H9 (cell line): ENCODE results near the gene BIRC3. TPM values are rescaled to one million over a fixed set of nuclear protein-coding genes. Genes with fewer than 3 reads are reported as not detected.
A peak's percentile ranks its signal among the peaks of the same experiment; 100 is the strongest.
"Not testable (repeated sequence)": the region's sequence is repeated elsewhere in the genome, so short reads cannot be mapped to it uniquely, and the experiment has no call there.

Experiments used
- DNase-seq: peaks from one replicate; pipeline ENCODE4 v3.0.0-alpha.2; 2017
- H2AFZ ChIP-seq: one replicate; pipeline ENCODE4 v1.6.1; 2013; ENCODE audit warnings: mild to moderate bottlenecking, low read length, control low read depth, moderate library complexity
- H2AK5ac ChIP-seq: 2 replicates; pipeline ENCODE4 v1.6.1; 2013; ENCODE audit warnings: low read length, control low read depth, mixed read lengths; ENCODE audit not compliant: insufficient read length
- H2BK120ac ChIP-seq: one replicate; pipeline ENCODE4 v1.6.1; 2013; ENCODE audit warnings: low read depth, mild to moderate bottlenecking, low read length, control low read depth, inconsistent platforms; ENCODE audit not compliant: poor library complexity, severe bottlenecking
- H2BK12ac ChIP-seq: 2 replicates; pipeline ENCODE4 v1.6.1; 2013; ENCODE audit warnings: low read length, control low read depth, mixed read lengths, low read depth; ENCODE audit not compliant: insufficient read length
- H2BK15ac ChIP-seq: 2 replicates; pipeline ENCODE4 v1.6.1; 2013; ENCODE audit warnings: low read depth, low read length, control low read depth
- H2BK20ac ChIP-seq: one replicate; pipeline ENCODE4 v1.6.1; 2013; ENCODE audit warnings: low read depth, mild to moderate bottlenecking, low read length, control low read depth, inconsistent platforms; ENCODE audit not compliant: poor library complexity, severe bottlenecking
- H2BK5ac ChIP-seq: 2 replicates; pipeline ENCODE4 v1.6.1; 2013; ENCODE audit warnings: low read length, control low read depth, mixed read lengths; ENCODE audit not compliant: insufficient read length
- H3K14ac ChIP-seq: 2 replicates; pipeline ENCODE4 v1.6.1; 2013; ENCODE audit warnings: low read length, control low read depth; ENCODE audit not compliant: insufficient read depth
- H3K18ac ChIP-seq: 2 replicates; pipeline ENCODE4 v1.6.1; 2013; ENCODE audit warnings: low read depth, mild to moderate bottlenecking, mixed read lengths, low read length, control low read depth; ENCODE audit not compliant: insufficient read length
- H3K23ac ChIP-seq: 2 replicates; pipeline ENCODE4 v1.6.1; 2013; ENCODE audit warnings: low read length, control low read depth, mixed read lengths, low read depth; ENCODE audit not compliant: insufficient read length
- H3K23me2 ChIP-seq: 2 replicates; pipeline ENCODE4 v1.6.1; 2013; ENCODE audit warnings: low read depth, mild to moderate bottlenecking, mixed read lengths, low read length, control low read depth; ENCODE audit not compliant: insufficient read length, poor library complexity, severe bottlenecking
- H3K27ac ChIP-seq: 2 replicates; pipeline ENCODE4 v1.5.1; 2013; ENCODE audit warnings: low read length, control low read depth, mixed read lengths, low read depth; ENCODE audit not compliant: insufficient read length
- H3K27me3 ChIP-seq: 2 replicates; pipeline ENCODE4 v1.6.1; 2013; ENCODE audit warnings: low read length, control low read depth, inconsistent platforms; ENCODE audit not compliant: insufficient read depth
- H3K4ac ChIP-seq: 2 replicates; pipeline ENCODE4 v1.6.1; 2013; ENCODE audit warnings: low read depth, mild to moderate bottlenecking, control low read depth, inconsistent platforms, low read length, moderate library complexity
- H3K4me1 ChIP-seq: 2 replicates; pipeline ENCODE4 v1.6.1; 2013; ENCODE audit warnings: low read length, control low read depth, inconsistent platforms; ENCODE audit not compliant: insufficient read depth
- H3K4me2 ChIP-seq: 2 replicates; pipeline ENCODE4 v1.6.1; 2013; ENCODE audit warnings: low read length, control low read depth, mixed read lengths; ENCODE audit not compliant: insufficient read length, insufficient read depth
- H3K56ac ChIP-seq: 2 replicates; pipeline ENCODE4 v1.6.1; 2013; ENCODE audit warnings: low read depth, mild to moderate bottlenecking, mixed read lengths, low read length, control low read depth; ENCODE audit not compliant: insufficient read length
- H3K79me1 ChIP-seq: 2 replicates; pipeline ENCODE4 v1.6.1; 2013; ENCODE audit warnings: low read depth, mild to moderate bottlenecking, moderate library complexity, low read length, control low read depth, inconsistent platforms; ENCODE audit not compliant: insufficient read depth, poor library complexity, severe bottlenecking
- H3K79me2 ChIP-seq: 2 replicates; pipeline ENCODE4 v1.6.1; 2013; ENCODE audit warnings: low read length, control low read depth, inconsistent platforms; ENCODE audit not compliant: insufficient read depth
- H3K9ac ChIP-seq: 2 replicates; pipeline ENCODE4 v1.6.1; 2013; ENCODE audit warnings: low read length, control low read depth, mixed read lengths; ENCODE audit not compliant: insufficient read length; ENCODE audit errors: extremely low read depth
- H3K9me3 ChIP-seq: one replicate; pipeline ENCODE4 v1.6.1; 2013; ENCODE audit warnings: low read depth, low read length, inconsistent platforms; ENCODE audit not compliant: control insufficient read depth
- H3T11ph ChIP-seq: one replicate; pipeline ENCODE4 v1.6.1; 2013; ENCODE audit warnings: mild to moderate bottlenecking, low read length, control low read depth, inconsistent platforms
- H4K20me1 ChIP-seq: one replicate; pipeline ENCODE4 v1.6.1; 2013; ENCODE audit not compliant: control insufficient read depth, insufficient read length, insufficient read depth
- H4K5ac ChIP-seq: 2 replicates; pipeline ENCODE4 v1.6.1; 2013; ENCODE audit warnings: low read depth, mild to moderate bottlenecking, mixed read lengths, low read length, control low read depth; ENCODE audit not compliant: insufficient read length
- H4K8ac ChIP-seq: replicated peaks from 2 replicates; pipeline ENCODE4 v1.6.1; 2013; ENCODE audit warnings: low read length, control low read depth, mixed read lengths, low read depth; ENCODE audit not compliant: insufficient read length
- H4K91ac ChIP-seq: 2 replicates; pipeline ENCODE4 v1.6.1; 2013; ENCODE audit warnings: low read depth, mild to moderate bottlenecking, moderate library complexity, mixed read lengths, low read length, control low read depth; ENCODE audit not compliant: insufficient read length
- H3K27ac Mint-ChIP-seq, 3 experiments: 2 replicates in 2 of 3; 3 replicates in 1 of 3; pipeline ENCODE4 v1.8.0; 2020 to 2021; ENCODE audit warnings: mixed read lengths in 3 of 3, mild to moderate bottlenecking in 1 of 3, moderate library complexity in 1 of 3
- H3K27me3 Mint-ChIP-seq: 2 replicates; pipeline ENCODE4 v1.8.0; 2021; ENCODE audit warnings: low read depth, mild to moderate bottlenecking, moderate library complexity, mixed read lengths
- H3K36me3 Mint-ChIP-seq, 3 experiments: 2 replicates in 2 of 3; 3 replicates in 1 of 3; pipeline ENCODE4 v1.8.0; 2020 to 2021; ENCODE audit warnings: low read depth in 3 of 3, mixed read lengths in 3 of 3; ENCODE audit not compliant: insufficient read depth in 1 of 3
- H3K4me1 Mint-ChIP-seq, 2 experiments: 2 replicates each; pipeline ENCODE4 v1.8.0; 2020; ENCODE audit warnings: mixed read lengths in 2 of 2
- H3K4me3 Mint-ChIP-seq, 2 experiments: 2 replicates in 1 of 2; 3 replicates in 1 of 2; pipeline ENCODE4 v1.8.0; 2020 to 2021; ENCODE audit warnings: mild to moderate bottlenecking in 2 of 2, mixed read lengths in 2 of 2, moderate library complexity in 1 of 2
- H3K9me3 Mint-ChIP-seq, 2 experiments: 2 replicates in 1 of 2; 3 replicates in 1 of 2; pipeline ENCODE4 v1.8.0; 2020; ENCODE audit warnings: mild to moderate bottlenecking in 2 of 2, mixed read lengths in 2 of 2, moderate library complexity in 1 of 2
- WGBS: extraction: QIAGEN DNeasy Blood & Tissue Kit; methylation state at CpG from one replicate; pipeline ENCODE4 v1.1.7; 2013; ENCODE audit warnings: missing lambda C conversion rate, low lambda C conversion rate, mixed read lengths; ENCODE audit not compliant: insufficient read length; ENCODE audit errors: extremely low coverage; 5-methylcytosine and 5-hydroxymethylcytosine counted together
- total RNA-seq: library from RNA; stranded (reverse); gene quantifications from 2 replicates; pipeline ENCODE4 v1.2.1, GENCODE V29; 2021
- TF ChIP-seq, protein P1 (sequence below): fragments of 200-600 bp; sonication (generic); conservative IDR thresholded peaks from 3 replicates; pipeline ENCODE4 v1.8.0; 2021; ENCODE audit warnings: antibody characterized with exemption, mild to moderate bottlenecking

The BIRC3 gene
- total RNA-seq, 1 experiment from 2014 or later, result 0.04 TPM

DNA sequence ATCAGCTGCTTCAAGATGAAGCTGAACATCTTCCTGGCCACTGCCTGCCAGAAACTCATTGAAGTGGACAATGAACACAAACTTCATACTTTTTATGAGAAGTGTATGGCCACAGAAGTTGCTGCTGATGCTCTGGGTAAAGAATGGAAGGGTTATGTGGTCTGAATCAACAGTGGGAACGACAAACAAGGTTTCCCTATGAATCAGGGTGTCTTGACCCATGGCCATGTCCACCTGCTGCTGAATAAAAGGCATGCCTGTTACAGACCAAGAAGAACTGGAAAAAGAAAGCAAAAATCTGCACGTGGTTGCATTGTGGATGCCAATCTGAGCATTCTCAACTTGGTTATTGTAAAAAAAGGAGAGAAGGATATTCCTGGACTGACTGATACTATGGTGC, 22.2 kb upstream of the BIRC3 start:
- no peak overlapping the region for H3K27ac ChIP-seq
- no peak overlapping the region for H3K14ac ChIP-seq
- no peak overlapping the region for H2BK20ac ChIP-seq
- Mint-ChIP-seq H3K36me3 (no peaks in the 10 kb centered on the region; a peak in 1 of 7 replicates), H3K27me3 (0 out of 2 replicates have a peak, but pooled peaks cover 1% of the 10 kb centered on the region), H3K9me3 (peaks cover 0 to 6% of the 10 kb centered on the region in 2 experiments; a peak in 4 of 5 replicates), H3K4me1 (peaks cover 2 to 3% of the 10 kb centered on the region in 2 experiments; a peak in 3 of 4 replicates), H3K27ac (peak overlapping the region in 1 of 3 experiments; percentile 67; a peak in 1 of 7 replicates), H3K4me3 (no peak overlapping the region)
- H3K23me2 ChIP-seq, result no peaks in the 10 kb centered on the region
- H4K5ac ChIP-seq, result no peak overlapping the region
- H3K18ac ChIP-seq, result no peak overlapping the region
- no peaks in the 10 kb centered on the region for H3K27me3 ChIP-seq
- TF ChIP-seq, protein P1, sequence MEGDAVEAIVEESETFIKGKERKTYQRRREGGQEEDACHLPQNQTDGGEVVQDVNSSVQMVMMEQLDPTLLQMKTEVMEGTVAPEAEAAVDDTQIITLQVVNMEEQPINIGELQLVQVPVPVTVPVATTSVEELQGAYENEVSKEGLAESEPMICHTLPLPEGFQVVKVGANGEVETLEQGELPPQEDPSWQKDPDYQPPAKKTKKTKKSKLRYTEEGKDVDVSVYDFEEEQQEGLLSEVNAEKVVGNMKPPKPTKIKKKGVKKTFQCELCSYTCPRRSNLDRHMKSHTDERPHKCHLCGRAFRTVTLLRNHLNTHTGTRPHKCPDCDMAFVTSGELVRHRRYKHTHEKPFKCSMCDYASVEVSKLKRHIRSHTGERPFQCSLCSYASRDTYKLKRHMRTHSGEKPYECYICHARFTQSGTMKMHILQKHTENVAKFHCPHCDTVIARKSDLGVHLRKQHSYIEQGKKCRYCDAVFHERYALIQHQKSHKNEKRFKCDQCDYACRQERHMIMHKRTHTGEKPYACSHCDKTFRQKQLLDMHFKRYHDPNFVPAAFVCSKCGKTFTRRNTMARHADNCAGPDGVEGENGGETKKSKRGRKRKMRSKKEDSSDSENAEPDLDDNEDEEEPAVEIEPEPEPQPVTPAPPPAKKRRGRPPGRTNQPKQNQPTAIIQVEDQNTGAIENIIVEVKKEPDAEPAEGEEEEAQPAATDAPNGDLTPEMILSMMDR, result no peak
- H3K23ac ChIP-seq, result no peak overlapping the region
- no peak overlapping the region for H2BK15ac ChIP-seq
- no peak overlapping the region for H2BK5ac ChIP-seq
- DNase-seq, result no peak
- H3T11ph ChIP-seq, result no peak overlapping the region
- no peak overlapping the region for H4K8ac ChIP-seq
- H2AFZ ChIP-seq, result no peak overlapping the region
- H3K56ac ChIP-seq, result no peak overlapping the region
- H3K79me2 ChIP-seq, result no peaks in the 10 kb centered on the region
- no peak overlapping the region for H2BK120ac ChIP-seq
- H3K9ac ChIP-seq, result no peak overlapping the region
- no peak overlapping the region for H3K4me2 ChIP-seq
- H3K4ac ChIP-seq, result no peak overlapping the region
- no peak overlapping the region for H2BK12ac ChIP-seq
- no peak overlapping the region for H4K91ac ChIP-seq
- H4K20me1 ChIP-seq, result no peaks in the 10 kb centered on the region
- no CpG with 5 or more reads among the region's 2 CpGs for WGBS
- H2AK5ac ChIP-seq, result no peak overlapping the region
- no peaks in the 10 kb centered on the region for H3K9me3 ChIP-seq
- no peaks in the 10 kb centered on the region; the same call in 1 of the 2 replicates for H3K4me1 ChIP-seq
- no peaks in the 10 kb centered on the region for H3K79me1 ChIP-seq

DNA sequence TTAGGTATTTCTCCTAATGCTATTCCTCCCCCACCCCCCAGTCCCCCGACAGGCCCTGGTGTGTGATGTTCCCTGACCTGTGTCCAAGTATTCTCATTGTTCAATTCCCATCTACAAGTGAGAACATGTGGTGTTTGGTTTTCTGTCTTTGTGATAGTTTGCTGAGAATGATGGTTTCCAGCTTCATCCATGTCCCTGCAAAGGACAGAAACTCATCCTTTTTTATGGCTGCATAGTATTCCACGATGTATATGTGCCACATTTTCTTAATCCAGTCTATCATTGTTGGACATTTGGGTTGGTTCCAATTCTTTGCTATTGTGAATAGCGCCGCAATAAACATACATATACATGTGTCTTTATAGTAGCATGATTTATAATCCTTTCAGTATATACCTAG, 20.5 kb upstream of the BIRC3 start:
- H3K36me3 Mint-ChIP-seq, H3K79me2 ChIP-seq, H4K91ac ChIP-seq, H3T11ph ChIP-seq, H3K18ac ChIP-seq, H3K23me2 ChIP-seq, H2BK20ac ChIP-seq, H3K23ac ChIP-seq, H3K27ac ChIP-seq, H3K4ac ChIP-seq, H3K4me1 Mint-ChIP-seq, H3K27me3 ChIP-seq, H2AFZ ChIP-seq, H3K9me3 ChIP-seq, H4K8ac ChIP-seq, H2AK5ac ChIP-seq, H2BK12ac ChIP-seq, H3K56ac ChIP-seq, H2BK5ac ChIP-seq, H3K4me3 Mint-ChIP-seq, H2BK15ac ChIP-seq, H3K27me3 Mint-ChIP-seq, H3K14ac ChIP-seq, H4K20me1 ChIP-seq, DNase-seq, H2BK120ac ChIP-seq, H3K9ac ChIP-seq, H3K79me1 ChIP-seq, H3K27ac Mint-ChIP-seq, H3K4me2 ChIP-seq, H4K5ac ChIP-seq, H3K4me1 ChIP-seq: not testable (repeated sequence)
- peaks cover 7 to 14% of the 10 kb centered on the region in 2 experiments for H3K9me3 Mint-ChIP-seq
- no CpG with 5 or more reads among the region's 4 CpGs for WGBS
